Smooth muscle cell of the umbilical artery (primary cell): ENCODE results near the gene PLPP2. TPM values are rescaled to one million over a fixed set of nuclear protein-coding genes. Genes with fewer than 3 reads are reported as not detected.

Experiments used
- total RNA-seq: library from RNA; depleted of rRNA; stranded (reverse); fragments of >200 nt; gene quantifications from 2 replicates; pipeline ENCODE4 v1.2.3, GENCODE V29; 2014

The PLPP2 gene
- total RNA-seq: 7.3 and 51.1 TPM in 2 replicates

DNA sequence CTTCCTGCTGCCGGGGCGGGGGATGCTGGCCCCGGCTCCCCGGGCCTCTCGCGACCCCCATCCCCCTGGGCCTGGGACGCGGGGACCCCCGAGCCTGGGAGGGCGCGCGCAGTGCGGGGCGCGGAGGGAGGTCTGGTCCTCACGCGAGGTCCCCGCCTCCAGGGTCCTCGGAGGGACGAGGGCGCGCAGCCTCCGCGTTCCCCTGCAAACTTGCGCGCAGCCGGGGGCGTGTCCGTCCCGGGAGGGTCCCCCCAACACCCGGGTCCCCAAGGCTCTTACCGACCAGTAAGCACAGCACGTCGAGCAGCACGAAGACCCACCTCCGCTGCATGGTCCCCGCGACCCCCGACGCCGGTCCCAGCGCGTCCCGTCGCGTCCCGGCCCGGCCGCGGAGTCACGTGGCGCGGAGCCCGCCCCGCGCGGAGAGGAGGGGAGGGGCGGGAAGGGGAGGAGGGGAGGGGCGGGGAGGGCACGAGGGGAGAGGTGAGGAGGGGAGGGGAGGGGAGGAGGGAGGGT is at the start of gene PLPP2:
Gene PLPP2 (minus strand): TSS at position 398 of the 516 bp plus-strand sequence. CDS start 67 bp downstream, at position 331.

Other genes with a start within 250 kb of the PLPP2 start
- not detected in 2 replicates for gene OR4F17, start 184.3 kb downstream of the PLPP2 start, total RNA-seq
- 18.4 and 60.6 TPM in 2 replicates for gene MIER2, start 53.4 kb upstream of the PLPP2 start, total RNA-seq
- under 0.01 and 0.28 TPM in 2 replicates for gene C2CD4C, start 117.7 kb upstream of the PLPP2 start, total RNA-seq
- gene SHC2, start 169.6 kb upstream of the PLPP2 start, total RNA-seq: 0.78 and 1.8 TPM in 2 replicates
- under 0.01 TPM in 1 of 2 replicates, not detected in the other for gene MADCAM1, start 205.1 kb upstream of the PLPP2 start, total RNA-seq
- 20.6 and 35.6 TPM in 2 replicates for gene TPGS1, start 216.1 kb upstream of the PLPP2 start, total RNA-seq
- 54.3 and 60.8 TPM in 2 replicates for gene CDC34, start 240.4 kb upstream of the PLPP2 start, total RNA-seq